ENCODE results near the gene OR4C5.
"Not testable (repeated sequence)": the region's sequence is repeated elsewhere in the genome, so short reads cannot be mapped to it uniquely, and the experiment has no call there.

OR4C5 gene

GRCh38 chr11:48366365-48366764 is at the start of gene OR4C5:
TSS of gene OR4C5 (minus strand) at chr11:48366465. CDS start at chr11:48366465, 0 bp downstream.
- no peak for TF ChIP-seq ZNF274 (IDR thresholded peaks at IDR 0.05; ENCODE audit: low read depth, low read length)
- no peak within 1 kb of the TSS for H3K4me3 ChIP-seq (ENCODE audit: low read length)

DNA sequence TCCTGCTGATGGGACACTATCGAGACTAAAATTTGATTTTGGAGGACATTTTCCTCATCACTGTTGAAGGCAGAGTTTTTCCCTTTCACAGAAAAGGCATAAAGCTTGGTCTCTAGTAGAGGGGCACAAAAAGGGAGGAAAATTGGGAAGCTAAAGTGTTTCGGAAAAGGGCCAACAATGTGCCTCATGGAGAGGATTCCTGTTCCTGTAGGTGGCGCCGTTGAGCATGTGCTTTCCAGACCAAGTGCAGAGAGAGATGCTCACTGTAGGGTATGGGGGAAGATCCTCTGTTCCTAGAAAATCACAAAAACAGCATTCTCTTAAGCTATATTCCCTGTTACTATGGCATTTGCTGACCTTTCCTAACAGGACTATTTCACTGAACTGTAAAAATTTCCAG is 18.4 kb upstream of the OR4C5 start:
- H3K4me3 ChIP-seq (ENCODE audit: low read length), result no peak overlapping the region
- no peak for TF ChIP-seq ZNF274 (IDR thresholded peaks at IDR 0.05; ENCODE audit: low read depth, low read length)

GRCh38 chr11:48384151-48384550 is 17.9 kb upstream of the OR4C5 start:
- H3K4me3 ChIP-seq (ENCODE audit: low read length), result not testable (repeated sequence)

DNA sequence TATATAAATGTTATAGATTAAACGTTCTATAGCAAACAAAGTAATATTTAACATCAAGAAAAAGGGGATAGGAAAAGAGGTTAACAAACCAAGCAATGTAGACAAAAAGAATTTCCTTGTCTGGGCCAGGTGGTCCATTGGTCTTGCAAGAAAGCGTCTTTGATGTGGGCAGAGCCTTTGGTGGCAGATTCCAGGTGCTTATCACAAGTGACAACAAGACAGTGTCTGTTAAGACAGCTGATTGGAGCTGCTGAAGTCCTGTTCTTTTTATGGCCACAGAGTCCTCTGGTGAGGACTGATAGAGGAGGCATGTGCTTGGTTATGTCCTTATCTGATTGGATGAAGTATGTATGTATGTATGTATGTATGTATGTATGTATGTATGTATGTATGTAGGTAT is 5.0 kb downstream of the OR4C5 start:
- not testable (repeated sequence) for H3K4me3 ChIP-seq (ENCODE audit: low read length)

DNA sequence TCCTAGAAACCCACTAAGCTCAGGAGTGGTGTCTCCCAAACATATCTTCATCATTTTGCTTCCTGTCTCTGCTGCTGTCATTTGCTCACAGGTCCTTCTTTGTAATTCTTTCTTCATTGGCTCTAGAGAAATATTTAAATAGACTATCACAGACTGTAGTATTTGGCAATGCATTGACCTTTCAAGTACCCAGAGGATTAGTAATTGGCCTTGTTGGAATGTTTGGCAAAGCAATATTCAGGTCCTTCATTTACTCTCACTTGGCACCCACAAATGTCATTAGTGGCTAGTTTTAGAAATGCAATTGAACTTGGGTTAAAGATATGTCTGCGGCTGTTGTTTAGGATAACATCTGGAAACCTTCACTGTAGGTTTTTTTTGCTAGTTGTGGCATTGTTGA is 11.6 kb downstream of the OR4C5 start:
- H3K4me3 ChIP-seq (ENCODE audit: low read length), result no peak overlapping the region

DNA sequence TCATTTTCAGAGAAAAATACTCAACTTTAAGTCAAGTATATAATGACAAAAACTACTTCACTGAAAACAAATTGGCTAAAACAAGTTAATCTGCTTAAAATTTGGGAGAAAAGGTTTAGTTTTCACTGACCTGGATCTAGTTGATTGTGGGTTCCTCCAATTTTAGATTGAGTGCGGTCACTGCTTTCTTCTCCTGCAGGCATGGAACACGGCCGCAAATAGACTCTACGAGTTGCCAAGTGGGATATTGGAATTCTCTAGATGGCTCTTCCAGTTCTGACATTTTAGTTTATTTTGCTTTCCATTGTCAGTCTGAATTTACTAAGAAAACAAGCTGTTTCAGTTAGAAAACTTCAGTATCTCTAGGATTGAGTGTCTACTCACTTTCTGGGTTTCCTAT is 12.3 kb downstream of the OR4C5 start:
- no peak for TF ChIP-seq ZNF274 (IDR thresholded peaks at IDR 0.05; ENCODE audit: low read depth, low read length)
- no peak overlapping the region for H3K4me3 ChIP-seq (ENCODE audit: low read length)

More for the DNA sequence above, 11.6 kb downstream of the OR4C5 start:
- TF ChIP-seq ZNF274 (IDR thresholded peaks at IDR 0.05; ENCODE audit: low read depth, low read length), result no peak

DNA sequence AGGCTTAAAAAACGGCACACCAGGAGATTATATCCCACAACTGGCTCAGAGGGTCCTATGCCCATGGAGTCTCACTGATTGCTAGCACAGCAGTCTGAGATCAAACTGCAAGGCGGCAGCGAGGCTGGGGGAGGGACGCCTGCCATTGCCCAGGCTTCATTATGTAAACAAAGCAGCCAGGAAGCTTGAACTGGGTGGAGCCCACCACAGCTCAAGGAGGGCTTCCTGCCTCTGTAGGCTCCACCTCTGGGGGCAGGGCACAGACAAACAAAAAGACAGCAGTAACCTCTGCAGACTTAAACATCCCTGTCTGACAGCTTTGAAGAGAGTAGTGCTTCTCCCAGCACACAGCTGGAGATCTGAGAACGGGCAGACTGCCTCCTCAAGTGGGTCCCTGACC is 20.0 kb downstream of the OR4C5 start:
- H3K4me3 ChIP-seq (ENCODE audit: low read length), result not testable (repeated sequence)

GRCh38 chr11:48342505-48342904 is 23.8 kb downstream of the OR4C5 start:
- H3K4me3 ChIP-seq (ENCODE audit: low read length), result not testable (repeated sequence)

DNA sequence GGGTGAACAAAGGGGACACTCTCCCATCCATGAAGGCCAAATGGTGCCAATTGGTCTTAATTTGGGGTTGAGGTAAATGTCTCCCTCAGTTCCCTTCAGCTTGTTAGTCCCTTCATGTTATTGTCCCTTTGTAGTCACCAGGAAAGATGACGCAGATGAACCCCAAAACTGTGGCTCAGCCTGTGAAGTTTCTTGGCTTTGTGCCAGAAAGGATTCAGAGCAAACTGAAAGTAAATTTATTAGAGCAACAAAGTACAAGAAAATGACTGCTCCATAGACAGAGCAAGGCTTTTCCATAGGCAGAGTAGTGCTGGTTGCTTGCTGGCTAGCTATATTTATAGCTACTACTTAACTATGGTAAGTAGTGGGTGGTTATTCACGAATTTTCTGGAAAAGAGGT is 24.8 kb downstream of the OR4C5 start:
- no peak overlapping the region for H3K4me3 ChIP-seq (ENCODE audit: low read length)

GRCh38 chr11:48324620-48325019 is 41.6 kb downstream of the OR4C5 start, which contains the start of gene OR4C3:
TSS of gene OR4C3 (plus strand) at chr11:48324920. CDS start at chr11:48325022, 102 bp downstream.
- H3K4me3 ChIP-seq (ENCODE audit: low read length), result not testable (repeated sequence)

More for the DNA sequence above, 24.8 kb downstream of the OR4C5 start:
- TF ChIP-seq ZNF274 (IDR thresholded peaks at IDR 0.05; ENCODE audit: low read depth, low read length), result no peak

- H3K4me3 ChIP-seq (ENCODE audit: low read length), result not testable (repeated sequence)
These were observed 46.5 kb downstream of the OR4C5 start for GRCh38 chr11:48319813-48320212.

All from GM08714 (cell line).